Right cardiac atrium (tissue), 5 donors: Measurements from ENCODE around the gene CDK18. TPM values are rescaled to one million over a fixed set of nuclear protein-coding genes. Genes with fewer than 3 reads are reported as not detected.
A peak's percentile ranks its signal among the peaks of the same experiment; 100 is the strongest.
"Not testable (repeated sequence)": the region's sequence is repeated elsewhere in the genome, so short reads cannot be mapped to it uniquely, and the experiment has no call there.

ENCODE experiments used
- ATAC-seq, 2 donors: fragments of 200-7000 bp; cut with Tn5 transposase; one replicate each; pipeline versions ENCODE4 v1.8.0 to v1.9.1; 2020; ENCODE audit warnings: moderate library complexity in 2 of 2, mild to moderate bottlenecking in 1 of 2
- DNase-seq, 3 donors: peaks; one replicate each; pipeline ENCODE4 v3.0.0-alpha.2; 2020
- H3K27ac ChIP-seq: one replicate; pipeline ENCODE4 v1.5.1; 2013; ENCODE audit warnings: mild to moderate bottlenecking, low read length, control low read depth, moderate library complexity
- H3K27me3 ChIP-seq: one replicate; pipeline ENCODE4 v1.6.1; 2013; ENCODE audit not compliant: control insufficient read depth, insufficient read depth
- H3K4me1 ChIP-seq: one replicate; pipeline ENCODE4 v1.6.1; 2013; ENCODE audit warnings: low read length; ENCODE audit not compliant: control insufficient read depth, insufficient read depth
- H3K4me3 ChIP-seq: one replicate; pipeline ENCODE4 v1.5.1; 2013; ENCODE audit warnings: low read length, control low read depth
- H3K9me3 ChIP-seq: one replicate; pipeline ENCODE4 v1.6.1; 2013; ENCODE audit warnings: low read length; ENCODE audit not compliant: control insufficient read depth
- WGBS: extraction: QIAGEN DNeasy Blood & Tissue Kit; methylation state at CpG from one replicate; pipeline ENCODE4 v1.1.7; 2013; 5-methylcytosine and 5-hydroxymethylcytosine counted together
- intact Hi-C, 4 donors: fragments of 100-400 bp; cut with DNase I; formaldehyde crosslinking; loops; one replicate each; pipeline versions ENCODE4 v1.11.0 to v1.14.0; 2022 to 2023
- polyA plus RNA-seq: library from polyadenylated mRNA; stranded (reverse); fragments of 200-250 nt; gene quantifications from one replicate; pipeline ENCODE4 v1.2.3, GENCODE V29; 2013
- total RNA-seq, 4 donors: library from RNA; stranded (reverse); fragmentation: NEBNext Ultra II Directional; extraction: Animal tissue kit (Norgen Biotek cat#: 25700); gene quantifications; one replicate each; pipeline ENCODE4 v1.2.1, GENCODE V29; 2021
- donor health status: healthy with polysubstance abuse.
- donor health status: DM: no; HTN: yes; CAD: no.
- donor health status: DM: no; HTN: no; CAD: no.
- donor health status: DM: no; HTN: yes; CAD: no; lungs with severe emphysema.
- donor health status: DM: yes; HTN: yes; CAD: no.

Gene CDK18
- total and polyA plus RNA-seq, 5 donors = 80.2 to 150 (median 142) TPM

GRCh38 chr1:205481218-205481617 lies 23.3 kb upstream of the CDK18 start:
- WGBS = 55% methylated on average over 11 of the region's 11 CpGs
- Histone ChIP-seq H3K27ac (no peak overlapping the region), H3K9me3 (no peaks in the 10 kb centered on the region), H3K4me3 (no peak overlapping the region), H3K4me1 (no peaks in the 10 kb centered on the region), H3K27me3 (no peaks in the 10 kb centered on the region)
- no peak for DNase-seq
- intact Hi-C loops = loop anchor here in 1 of 4 donors (10.0 kb wide), 3 partner anchors 46 to 126 kb away; partner anchors contain the start of gene KLHDC8A
- ATAC-seq = no peak

GRCh38 chr1:205481629-205482151 lies 22.8 kb upstream of the CDK18 start:
- no peaks in the 10 kb centered on the region for H3K27me3 ChIP-seq
- intact Hi-C loops = loop anchor here in 1 of 4 donors (10.0 kb wide), 3 partner anchors 47 to 127 kb away; partner anchors contain the start of gene KLHDC8A

DNA sequence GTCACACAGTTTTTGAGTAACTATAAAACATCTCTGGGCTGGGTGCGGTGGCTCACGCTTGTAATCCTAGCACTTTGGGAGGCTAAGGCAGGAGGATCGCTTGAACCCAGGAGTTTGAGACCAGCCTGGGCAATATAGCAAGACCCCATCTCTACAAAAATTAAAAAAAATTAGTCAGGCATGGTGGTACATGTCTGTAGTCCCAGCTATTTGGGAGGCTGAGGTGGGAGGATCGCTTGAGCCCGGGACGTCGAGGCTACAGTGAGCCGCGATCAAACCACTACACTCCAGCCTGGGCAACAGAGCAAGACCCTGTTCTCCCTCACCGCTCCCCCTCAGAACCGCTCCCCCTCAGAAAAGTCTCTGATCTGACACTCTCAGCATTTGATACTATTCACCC lies 21.9 kb upstream of the CDK18 start:
- not testable (repeated sequence) for H3K27me3 ChIP-seq, H3K9me3 ChIP-seq, H3K4me1 ChIP-seq, ATAC-seq, DNase-seq, H3K27ac ChIP-seq, H3K4me3 ChIP-seq
- intact Hi-C loops = loop anchor here in 1 of 4 donors (10.0 kb wide), 3 partner anchors 48 to 128 kb away; partner anchors contain the start of gene KLHDC8A
- whole genome bisulfite sequencing = 93% methylated on average over 11 of the region's 11 CpGs

More at GRCh38 chr1:205481629-205482151, 22.8 kb upstream of the CDK18 start:
- no peak for DNase-seq
- H3K9me3 ChIP-seq = no peaks in the 10 kb centered on the region
- H3K4me3 ChIP-seq = no peak overlapping the region
- no peak overlapping the region for H3K27ac ChIP-seq
- no peaks in the 10 kb centered on the region for H3K4me1 ChIP-seq
- ATAC-seq = no peak
- 55% methylated on average over 15 of the region's 15 CpGs for WGBS

GRCh38 chr1:205483372-205483771 lies 21.1 kb upstream of the CDK18 start:
- Histone ChIP-seq H3K4me3 (no peak overlapping the region), H3K27ac (no peak overlapping the region), H3K4me1 (no peaks in the 10 kb centered on the region), H3K9me3 (no peaks in the 10 kb centered on the region), H3K27me3 (no peaks in the 10 kb centered on the region)
- WGBS = 29% methylated on average over 2 of the region's 2 CpGs
- DNase-seq (no peak), ATAC-seq (no peak)
- intact Hi-C loops = loop anchor here in 1 of 4 donors (10.0 kb wide), 3 partner anchors 49 to 129 kb away; partner anchors contain the start of gene KLHDC8A

- Histone ChIP-seq H3K4me1 (no peaks in the 10 kb centered on the region), H3K27ac (no peak overlapping the region), H3K4me3 (no peak overlapping the region), H3K9me3 (no peaks in the 10 kb centered on the region), H3K27me3 (no peaks in the 10 kb centered on the region)
- 31% methylated on average over 13 of the region's 13 CpGs for WGBS
- DNase-seq = peak; percentile 53 to 76 (median 69)
- intact Hi-C loops = loop anchor here (2.0 to 10.0 kb wide), 8 partner anchors 37 to 130 kb away; partner anchors contain the start of gene KLHDC8A (in 2 of the 4)
- peak; percentile 68 to 76 for ATAC-seq
Observed at GRCh38 chr1:205484985-205485967, 19.2 kb upstream of the CDK18 start.

DNA sequence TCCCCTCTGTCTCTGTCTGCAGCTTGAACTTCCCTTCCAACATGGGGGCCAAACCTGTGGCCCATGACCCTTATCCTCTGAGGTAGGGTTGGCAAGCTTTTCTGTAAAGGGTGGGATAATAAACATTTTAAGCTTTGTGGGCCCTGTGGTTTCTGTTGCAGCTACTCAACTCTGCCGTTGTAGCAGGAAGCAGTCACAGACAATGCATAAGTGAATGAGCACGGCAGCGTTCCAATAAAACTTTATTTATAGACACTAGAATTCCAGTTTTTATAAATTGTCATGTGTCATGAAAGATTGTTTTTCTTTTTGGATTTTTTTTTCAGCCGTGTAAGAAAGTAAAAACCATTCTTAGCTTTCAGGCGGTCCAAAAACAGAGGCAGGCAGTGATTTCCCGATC lies 18.2 kb upstream of the CDK18 start:
- no peaks in the 10 kb centered on the region for H3K27me3 ChIP-seq
- no peak for ATAC-seq
- no peak overlapping the region for H3K27ac ChIP-seq
- intact Hi-C loops = loop anchor here (5.0 to 10.0 kb wide), 6 partner anchors 36 to 131 kb away; partner anchors contain the start of gene KLHDC8A (in 2 of the 4)
- H3K9me3 ChIP-seq = no peaks in the 10 kb centered on the region
- WGBS = 87% methylated on average over 6 of the region's 6 CpGs
- no peak overlapping the region for H3K4me3 ChIP-seq
- no peak for DNase-seq
- H3K4me1 ChIP-seq = no peaks in the 10 kb centered on the region

GRCh38 chr1:205488074-205488723 lies 16.3 kb upstream of the CDK18 start:
- H3K27me3 ChIP-seq = no peaks in the 10 kb centered on the region
- H3K4me1 ChIP-seq = peaks cover 6% of the 10 kb centered on the region
- H3K27ac ChIP-seq = no peak overlapping the region
- ATAC-seq = peak; percentile 59 to 71
- DNase-seq = peak; percentile 47 to 69 (median 67)
- intact Hi-C loops = loop anchor here (1.0 to 10.0 kb wide), 8 partner anchors 34 to 133 kb away; partner anchors contain the start of gene KLHDC8A (in 2 of the 4)
- H3K9me3 ChIP-seq = no peaks in the 10 kb centered on the region
- no peak overlapping the region for H3K4me3 ChIP-seq
- WGBS = 40% methylated on average over 9 of the region's 9 CpGs

GRCh38 chr1:205491794-205492193 lies 12.7 kb upstream of the CDK18 start:
- Histone ChIP-seq H3K4me1 (peaks cover 8% of the 10 kb centered on the region), H3K4me3 (no peak overlapping the region), H3K9me3 (no peaks in the 10 kb centered on the region), H3K27ac (no peak overlapping the region), H3K27me3 (no peaks in the 10 kb centered on the region)
- DNase-seq (no peak), ATAC-seq (no peak)
- 45% methylated on average over 4 of the region's 4 CpGs for WGBS
- intact Hi-C loops = no loop called here

GRCh38 chr1:205492201-205492667 lies 12.2 kb upstream of the CDK18 start:
- 36% methylated on average over 2 of the region's 2 CpGs for WGBS
- no peaks in the 10 kb centered on the region for H3K27me3 ChIP-seq
- peaks cover 8% of the 10 kb centered on the region for H3K4me1 ChIP-seq
- DNase-seq (no peak), ATAC-seq (no peak)
- H3K9me3 ChIP-seq = no peaks in the 10 kb centered on the region
- intact Hi-C loops = no loop called here
- no peak overlapping the region for H3K4me3 ChIP-seq
- no peak overlapping the region for H3K27ac ChIP-seq

- 37% methylated on average over 7 of the region's 7 CpGs for WGBS
- Histone ChIP-seq H3K4me3 (no peak overlapping the region), H3K9me3 (no peaks in the 10 kb centered on the region), H3K27me3 (no peaks in the 10 kb centered on the region), H3K4me1 (peaks cover 8% of the 10 kb centered on the region), H3K27ac (peak overlapping the region; percentile 58)
- ATAC-seq (peak in 1 of 2 donors; percentile 6), DNase-seq (no peak)
- intact Hi-C loops = no loop called here
Observed at GRCh38 chr1:205492774-205493173, 11.7 kb upstream of the CDK18 start.
